GM12891 (cell line): ENCODE measurements around the gene NDUFS7.
A peak's percentile ranks its signal among the peaks of the same experiment; 100 is the strongest.
"Not testable (repeated sequence)": the region's sequence is repeated elsewhere in the genome, so short reads cannot be mapped to it uniquely, and the experiment has no call there.

ENCODE experiments used
- DNase-seq: peaks from one replicate; pipeline ENCODE4 v3.0.0; 2011; ENCODE audit warnings: low spot score; ENCODE audit not compliant: insufficient read length
- FAIRE-seq: peaks from 2 replicates; lab custom pipeline; 2011; peaks lifted over from hg19 to GRCh38; lab: Jason Lieb, UNC
- PAX5 ChIP-seq: IDR thresholded peaks from 2 replicates; pipeline ENCODE4 v1.6.1; 2011; ENCODE audit warnings: low read length, moderate library complexity, mild to moderate bottlenecking; ENCODE audit not compliant: insufficient read depth, severe bottlenecking
- POLR2A ChIP-seq: IDR thresholded peaks from 2 replicates; pipeline ENCODE4 v1.6.1; 2011; ENCODE audit warnings: low read depth, low read length, control low read depth
- POLR2AphosphoS5 ChIP-seq: IDR thresholded peaks from 2 replicates; pipeline ENCODE4 v1.6.1; 2011; ENCODE audit warnings: low read depth, low read length, control low read depth
- POU2F2 ChIP-seq: IDR thresholded peaks from 2 replicates; pipeline ENCODE4 v1.6.1; 2011; ENCODE audit warnings: low read depth, mild to moderate bottlenecking, control low read depth, low read length, moderate library complexity
- SPI1 ChIP-seq: IDR thresholded peaks from 2 replicates; pipeline ENCODE4 v1.6.1; 2011; ENCODE audit warnings: low read depth, low read length, control low read depth
- TAF1 ChIP-seq: IDR thresholded peaks from 2 replicates; pipeline ENCODE4 v1.6.1; 2011; ENCODE audit warnings: low read depth, low read length, control low read depth

NDUFS7 gene

DNA sequence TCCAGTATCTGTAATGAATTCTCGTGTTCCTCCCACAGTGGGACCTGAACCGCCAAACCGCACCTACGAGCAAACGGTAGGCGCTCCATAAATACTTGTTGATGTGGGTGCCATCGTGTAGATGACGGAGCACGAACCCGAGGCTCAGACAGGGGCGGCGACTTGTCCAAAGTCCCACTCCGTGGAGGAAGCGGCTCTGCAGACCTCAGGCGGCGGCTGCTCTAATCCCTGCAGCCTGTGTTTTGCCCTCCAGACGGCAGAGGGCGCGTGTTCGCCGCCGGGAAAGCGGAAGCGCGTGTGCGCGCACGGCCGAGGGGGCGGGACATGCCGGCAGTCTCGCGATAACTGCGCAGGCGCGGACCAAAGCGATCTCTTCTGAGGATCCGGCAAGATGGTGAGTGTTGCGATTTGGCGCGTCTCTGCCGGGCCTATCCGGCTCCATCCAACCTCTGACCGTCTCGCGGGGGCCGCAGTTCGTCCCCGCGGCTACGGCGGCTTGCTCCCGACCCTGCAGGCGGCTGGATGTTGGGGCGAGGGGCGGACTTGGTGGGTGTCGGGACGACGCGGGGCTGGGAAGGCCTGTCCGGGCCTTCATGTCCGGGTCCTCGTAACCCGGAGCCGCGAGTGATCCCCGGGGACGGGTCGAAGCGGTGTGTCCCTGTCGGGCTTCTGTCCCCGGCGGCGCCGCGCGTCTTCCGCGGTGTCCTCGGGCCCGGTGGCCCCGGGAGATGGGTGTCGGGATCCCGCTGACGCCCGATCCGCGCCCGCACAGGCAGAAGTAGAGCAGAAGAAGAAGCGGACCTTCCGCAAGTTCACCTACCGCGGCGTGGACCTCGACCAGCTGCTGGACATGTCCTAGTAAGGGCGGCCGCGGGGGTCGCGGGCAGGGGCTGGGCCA, 54.6 kb downstream of the NDUFS7 start, which contains the start of gene RPS15:
TSS of gene RPS15 (plus strand) at position 362 of the 898 bp plus-strand sequence. CDS start at position 392, 30 bp downstream.
- peak; percentile 99 for FAIRE-seq
- TF ChIP-seq SPI1 (peak; percentile 89), POU2F2 (peak; percentile 91), TAF1 (peak; percentile 100), POLR2A (peak; percentile 99), POLR2AphosphoS5 (peak; percentile 99), PAX5 (peak; percentile 37)

DNA sequence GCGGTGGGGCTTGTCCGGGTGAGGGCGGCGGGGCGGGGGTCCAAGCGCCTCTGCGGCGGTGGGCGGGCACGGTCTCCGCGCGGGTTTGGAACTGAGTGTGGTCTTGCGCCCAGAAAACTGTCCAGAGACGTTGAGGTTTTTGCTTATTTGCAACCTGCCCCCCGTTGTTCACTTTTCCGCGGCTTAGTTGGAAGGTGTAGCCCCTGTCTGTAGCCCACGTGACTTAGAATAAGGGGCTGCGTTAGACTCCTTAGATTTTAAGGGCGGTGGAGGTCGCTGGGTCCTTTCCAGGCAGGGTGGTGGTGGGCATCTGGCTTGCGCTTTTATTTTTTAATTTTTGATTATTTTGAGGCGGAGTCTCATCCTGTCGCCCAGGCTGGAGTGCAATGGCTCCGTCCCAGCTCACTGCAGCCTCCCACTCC, 55.2 kb downstream of the NDUFS7 start:
- DNase-seq (no peak), FAIRE-seq (no peak)
- TF ChIP-seq POLR2A (no peak), SPI1 (no peak), PAX5 (no peak), TAF1 (no peak), POLR2AphosphoS5 (no peak), POU2F2 (no peak)

More for the DNA sequence above, 54.6 kb downstream of the NDUFS7 start, which contains the start of gene RPS15:
- peak; percentile 96 for DNase-seq

DNA sequence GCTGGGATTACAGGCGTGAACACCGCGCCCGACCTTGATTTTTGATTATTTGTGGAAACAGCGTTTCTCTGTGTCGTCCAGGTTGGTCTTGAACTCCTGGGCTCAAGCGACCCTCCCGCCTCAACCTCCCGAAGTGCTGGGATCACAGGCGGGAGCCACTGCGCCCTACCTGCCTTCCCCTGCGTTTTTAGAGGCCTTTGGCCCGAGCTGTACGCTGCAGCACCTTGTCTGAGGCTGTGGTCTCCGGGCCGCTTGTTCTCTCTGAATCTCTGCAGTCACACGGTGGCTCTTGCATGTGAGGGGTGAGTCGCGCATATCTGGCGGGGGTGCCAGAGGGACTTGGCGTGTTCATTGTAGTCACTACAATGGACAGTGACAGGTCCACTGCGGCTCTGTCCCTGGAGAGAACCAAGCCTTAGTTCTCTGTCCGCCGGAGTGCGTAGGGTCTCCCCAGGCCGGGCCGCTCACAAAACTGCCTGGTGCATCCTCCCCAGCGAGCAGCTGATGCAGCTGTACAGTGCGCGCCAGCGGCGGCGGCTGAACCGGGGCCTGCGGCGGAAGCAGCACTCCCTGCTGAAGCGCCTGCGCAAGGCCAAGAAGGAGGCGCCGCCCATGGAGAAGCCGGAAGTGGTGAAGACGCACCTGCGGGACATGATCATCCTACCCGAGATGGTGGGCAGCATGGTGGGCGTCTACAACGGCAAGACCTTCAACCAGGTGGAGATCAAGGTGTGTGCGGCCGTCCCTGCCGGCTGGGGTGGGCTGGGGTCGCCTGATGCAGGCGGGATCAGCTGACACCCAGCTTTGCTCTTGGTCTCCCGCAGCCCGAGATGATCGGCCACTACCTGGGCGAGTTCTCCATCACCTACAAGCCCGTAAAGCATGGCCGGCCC, 56.1 kb downstream of the NDUFS7 start:
- DNase-seq, FAIRE-seq: not testable (repeated sequence)

DNA sequence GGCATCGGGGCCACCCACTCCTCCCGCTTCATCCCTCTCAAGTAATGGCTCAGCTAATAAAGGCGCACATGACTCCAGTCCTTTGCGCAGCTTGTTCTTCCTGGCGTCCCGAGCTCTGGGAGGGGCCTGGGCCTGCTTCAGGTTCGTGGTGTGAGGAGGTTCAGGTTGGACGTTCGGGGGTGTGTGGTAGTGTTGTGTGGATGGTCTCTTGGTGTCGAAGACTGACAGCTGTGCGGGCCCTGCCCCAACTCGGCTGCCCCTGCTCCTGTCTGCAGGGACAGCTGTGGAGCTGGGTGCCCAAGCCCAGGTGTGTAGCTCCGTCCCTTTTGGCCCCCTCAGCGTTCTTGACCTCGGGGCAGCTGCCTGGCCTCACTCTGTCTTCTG, 56.7 kb downstream of the NDUFS7 start:
- FAIRE-seq (no peak), DNase-seq (no peak)
- TF ChIP-seq PAX5, result no peak
- TF ChIP-seq POLR2A, result no peak
- TF ChIP-seq POLR2AphosphoS5, result no peak
- no peak for TF ChIP-seq SPI1
- no peak for TF ChIP-seq POU2F2
- TF ChIP-seq TAF1, result no peak

DNA sequence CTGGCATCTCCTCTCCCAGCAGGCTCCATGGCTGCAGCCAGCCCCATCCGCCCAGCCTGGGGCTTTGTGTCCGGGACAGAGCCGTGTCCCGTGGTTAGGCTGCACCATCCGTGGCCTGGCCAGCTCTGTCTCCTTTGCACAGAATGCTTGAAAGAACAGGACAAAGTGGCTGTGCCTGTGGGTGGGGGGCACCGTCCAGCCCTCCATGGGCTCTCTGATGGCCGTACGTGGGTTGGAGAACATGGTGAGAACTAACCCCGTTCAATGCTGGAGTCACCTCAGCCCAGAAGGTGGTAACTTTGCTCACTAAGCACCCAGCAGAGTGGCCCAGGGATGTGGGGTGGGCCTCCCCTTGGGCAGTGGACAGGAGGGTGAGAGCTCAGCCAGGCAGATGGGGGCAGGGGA, 57.3 kb downstream of the NDUFS7 start:
- TF ChIP-seq POLR2AphosphoS5, result peak; percentile 69; the same call in 1 of the 2 replicates
- no peak for TF ChIP-seq PAX5
- no peak for FAIRE-seq
- no peak for DNase-seq

DNA sequence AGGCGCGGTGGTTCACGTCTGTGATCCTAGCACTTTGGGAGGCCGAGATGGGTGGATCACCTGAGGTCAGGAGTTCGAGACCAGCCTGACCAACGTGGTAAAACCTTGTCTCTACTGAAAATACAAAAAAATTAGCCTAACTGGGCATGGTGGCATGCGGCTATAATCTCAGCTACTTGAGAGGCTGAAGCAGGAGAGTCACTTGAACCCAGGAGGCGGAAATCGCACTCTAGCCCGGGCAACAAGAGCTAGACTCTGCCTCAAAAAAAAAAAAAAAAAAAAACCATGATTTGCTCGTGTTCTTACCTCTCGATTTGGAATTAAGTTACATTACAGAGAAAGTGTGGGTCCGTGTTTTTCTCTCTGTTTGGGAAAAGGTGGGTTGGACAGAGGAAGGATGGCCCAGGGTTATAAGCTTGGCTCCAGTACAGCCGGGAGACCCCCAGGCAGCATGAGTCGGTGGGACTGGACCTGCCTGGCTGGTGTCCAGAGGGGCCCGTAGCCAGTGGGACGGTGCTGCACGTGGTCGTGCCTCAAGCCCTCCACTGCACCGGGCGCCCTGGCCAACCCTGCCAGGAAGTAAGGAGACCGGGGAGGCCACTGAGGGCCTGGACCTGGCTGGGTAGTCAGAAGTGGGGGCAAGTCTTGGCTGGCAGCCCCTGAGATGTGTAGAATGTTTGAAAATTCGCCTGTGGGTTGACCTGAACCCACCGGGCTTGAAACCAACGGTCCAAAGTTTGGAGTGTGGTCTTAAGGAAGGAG, 58.2 kb downstream of the NDUFS7 start:
- TF ChIP-seq TAF1 (no peak), PAX5 (no peak), POU2F2 (no peak), POLR2A (peak; percentile 54), SPI1 (no peak), POLR2AphosphoS5 (no peak; the same call in 1 of the 2 replicates)
- no peak for FAIRE-seq
- DNase-seq, result no peak
